ENCODE data around the gene HAPLN1. TPM values are rescaled to one million over a fixed set of nuclear protein-coding genes. Genes with fewer than 3 reads are reported as not detected.

HAPLN1 gene
- total and polyA plus RNA-seq, 2 of the 8 experiments (the other 6 are each of a cell fraction or from before 2014, with no cell fraction given) = 0.56 to 2.1 TPM

- DNase-seq (ENCODE audit: low read depth in 1 of 2, low spot score in 2 of 2) (no peak), FAIRE-seq (no peak)
- no peaks in the 10 kb centered on the region for H3K4me1 ChIP-seq (replicated peaks in 1 of 4; ENCODE audit: control insufficient read depth in 3 of 4, insufficient read depth in 4 of 4, low read length in 3 of 4)
- no peak overlapping the region for H4K8ac ChIP-seq (ENCODE audit: extremely low read depth, insufficient read depth, low read length)
- ChIA-PET POLR2A (ENCODE audit: partially characterized antibody) (no interaction called here), CTCF (ENCODE audit: partially characterized antibody) (no interaction called here)
- H3K23ac ChIP-seq (ENCODE audit: insufficient read length) = no peak overlapping the region
- H3K18ac ChIP-seq (ENCODE audit: extremely low read depth, low read length) = no peak overlapping the region
- 92% methylated on average over 4 of the region's 4 CpGs; no CpG with 5 or more reads in 1 of the 2 experiments for WGBS, 2 experiments (ENCODE audit: extremely low coverage in 1 of 2, insufficient coverage in 1 of 2, insufficient read length in 1 of 2, insufficient replicate concordance in 2 of 2, low coverage in 1 of 2, low lambda C conversion rate in 2 of 2, missing lambda C conversion rate in 1 of 2)
- H3K79me2 ChIP-seq (ENCODE audit: control insufficient read depth in 1 of 2, insufficient read depth in 2 of 2, low read length in 2 of 2) = no peaks in the 10 kb centered on the region
- H3K4ac ChIP-seq (replicated peaks; ENCODE audit: insufficient read length, low read depth, low read length) = no peak overlapping the region
- no peak overlapping the region for H2BK20ac ChIP-seq (ENCODE audit: low read length)
- no peak overlapping the region for H2BK12ac ChIP-seq (ENCODE audit: low read depth, low read length)
- no peaks in the 10 kb centered on the region for H3K79me1 ChIP-seq (ENCODE audit: low read depth, low read length)
- H4K5ac ChIP-seq (ENCODE audit: insufficient read length, low read depth, low read length) = no peak overlapping the region
- H3K27me3 ChIP-seq (replicated peaks in 1 of 4; ENCODE audit: control insufficient read depth in 3 of 4, extremely low read depth in 1 of 4, insufficient read depth in 3 of 4, low read length in 3 of 4) = peaks cover 0 to 1% (median 0%) of the 10 kb centered on the region in 4 experiments; a peak in 1 of 7 replicates
- H2BK5ac ChIP-seq (ENCODE audit: low read depth, low read length) = no peak overlapping the region
- no peak overlapping the region for H3K27ac ChIP-seq (ENCODE audit: low read depth, low read length)
- H3K36me3 ChIP-seq (ENCODE audit: control insufficient read depth in 2 of 4, insufficient read depth in 4 of 4, low read length in 3 of 4) = no peaks in the 10 kb centered on the region
- no peak overlapping the region for H2AK5ac ChIP-seq (ENCODE audit: low read depth, low read length)
- H3K4me3 ChIP-seq (ENCODE audit: extremely low read depth in 1 of 4, insufficient read depth in 2 of 4, low read depth in 3 of 4, low read length in 4 of 4) = no peak overlapping the region
- no peak overlapping the region for H2AFZ ChIP-seq (ENCODE audit: low read length)
- no peak overlapping the region for H2BK15ac ChIP-seq (ENCODE audit: low read length)
- H2BK120ac ChIP-seq (replicated peaks; ENCODE audit: low read depth, low read length) = no peak overlapping the region
- peaks cover 0 to 8% of the 10 kb centered on the region in 2 experiments; a peak in 1 of 4 replicates for H3K9me3 ChIP-seq (ENCODE audit: insufficient read depth in 2 of 2, low read depth in 1 of 2, low read length in 1 of 2)
- H4K20me1 ChIP-seq (replicated peaks in 1 of 2; ENCODE audit: control insufficient read depth in 1 of 2, insufficient read depth in 2 of 2, low read length in 2 of 2) = no peaks in the 10 kb centered on the region
- no peak overlapping the region for H3K9ac ChIP-seq (replicated peaks in 1 of 4; ENCODE audit: extremely low read depth in 1 of 4, low read depth in 3 of 4, low read length in 3 of 4)
- H3K23me2 ChIP-seq (ENCODE audit: low read depth, low read length) = no peaks in the 10 kb centered on the region
- no peak overlapping the region for H3K56ac ChIP-seq (replicated peaks; ENCODE audit: insufficient read length, low read depth, low read length)
- no peak overlapping the region for H3K4me2 ChIP-seq (ENCODE audit: insufficient read depth in 1 of 2, low read depth in 2 of 2, low read length in 2 of 2)
- no peak overlapping the region for H3K14ac ChIP-seq (ENCODE audit: insufficient read length)
- no peak overlapping the region for H4K91ac ChIP-seq (replicated peaks; ENCODE audit: insufficient read length, low read length)
- TF ChIP-seq RBBP5 (IDR thresholded peaks at IDR 0.05; ENCODE audit: borderline replicate concordance, low read depth, low read length) (no peak), BRCA1 (IDR thresholded peaks at IDR 0.05; ENCODE audit: low read depth, low read length) (no peak), SP1 (IDR thresholded peaks at IDR 0.05; ENCODE audit: low read depth, low read length) (no peak), CTCF (IDR thresholded peaks at IDR 0.05; ENCODE audit: control extremely low read depth in 1 of 3, insufficient read depth in 1 of 3, low read depth in 1 of 3, low read length in 3 of 3) (no peak), FOSL1 (IDR thresholded peaks at IDR 0.05; ENCODE audit: insufficient read depth, low read depth, low read length) (no peak), PHF8 (conservative IDR thresholded peaks at IDR 0.05; ENCODE audit: low read depth, low read length) (no peak), KDM4A (IDR thresholded peaks at IDR 0.05; ENCODE audit: low read depth, low read length, severe bottlenecking) (no peak), SIRT6 (IDR thresholded peaks at IDR 0.05; ENCODE audit: low read length) (no peak), KDM5A (IDR thresholded peaks at IDR 0.05; ENCODE audit: low read length) (no peak), HDAC2 (IDR thresholded peaks at IDR 0.05; ENCODE audit: borderline replicate concordance in 1 of 2, low read depth in 2 of 2, low read length in 2 of 2) (no peak)
- TF ChIP-seq, protein P1, sequence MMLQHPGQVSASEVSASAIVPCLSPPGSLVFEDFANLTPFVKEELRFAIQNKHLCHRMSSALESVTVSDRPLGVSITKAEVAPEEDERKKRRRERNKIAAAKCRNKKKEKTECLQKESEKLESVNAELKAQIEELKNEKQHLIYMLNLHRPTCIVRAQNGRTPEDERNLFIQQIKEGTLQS (IDR thresholded peaks at IDR 0.05; ENCODE audit: insufficient read depth, low read depth, low read length) = no peak
These were observed 39.9 kb upstream of the HAPLN1 start for GRCh38 chr5:83760579-83760978.
